ENCODE measurements around the gene CNOT1.

GRCh38 chr16:58493756-58494431 is 135.7 kb downstream of the CNOT1 start:
- TF ChIP-seq, protein P1, sequence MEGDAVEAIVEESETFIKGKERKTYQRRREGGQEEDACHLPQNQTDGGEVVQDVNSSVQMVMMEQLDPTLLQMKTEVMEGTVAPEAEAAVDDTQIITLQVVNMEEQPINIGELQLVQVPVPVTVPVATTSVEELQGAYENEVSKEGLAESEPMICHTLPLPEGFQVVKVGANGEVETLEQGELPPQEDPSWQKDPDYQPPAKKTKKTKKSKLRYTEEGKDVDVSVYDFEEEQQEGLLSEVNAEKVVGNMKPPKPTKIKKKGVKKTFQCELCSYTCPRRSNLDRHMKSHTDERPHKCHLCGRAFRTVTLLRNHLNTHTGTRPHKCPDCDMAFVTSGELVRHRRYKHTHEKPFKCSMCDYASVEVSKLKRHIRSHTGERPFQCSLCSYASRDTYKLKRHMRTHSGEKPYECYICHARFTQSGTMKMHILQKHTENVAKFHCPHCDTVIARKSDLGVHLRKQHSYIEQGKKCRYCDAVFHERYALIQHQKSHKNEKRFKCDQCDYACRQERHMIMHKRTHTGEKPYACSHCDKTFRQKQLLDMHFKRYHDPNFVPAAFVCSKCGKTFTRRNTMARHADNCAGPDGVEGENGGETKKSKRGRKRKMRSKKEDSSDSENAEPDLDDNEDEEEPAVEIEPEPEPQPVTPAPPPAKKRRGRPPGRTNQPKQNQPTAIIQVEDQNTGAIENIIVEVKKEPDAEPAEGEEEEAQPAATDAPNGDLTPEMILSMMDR (IDR thresholded peaks at IDR 0.05; ENCODE audit: poor library complexity, severe bottlenecking): no peak
- TF ChIP-seq POLR2AphosphoS5 (IDR thresholded peaks at IDR 0.05) (no peak), SMC3 (conservative IDR thresholded peaks at IDR 0.05; ENCODE audit: poor library complexity) (no peak)
